HG02981 (cell line): ENCODE measurements around the gene ARFRP1.
"Not testable (repeated sequence)": the region's sequence is repeated elsewhere in the genome, so short reads cannot be mapped to it uniquely, and the experiment has no call there.

Source experiments
- ATAC-seq: cut with Tn5 transposase; IDR thresholded peaks from one replicate; pipeline ENCODE4 v1.9.1; 2021; ENCODE audit warnings: mild to moderate bottlenecking, moderate library complexity; ENCODE audit not compliant: unreplicated experiment

Gene ARFRP1

DNA sequence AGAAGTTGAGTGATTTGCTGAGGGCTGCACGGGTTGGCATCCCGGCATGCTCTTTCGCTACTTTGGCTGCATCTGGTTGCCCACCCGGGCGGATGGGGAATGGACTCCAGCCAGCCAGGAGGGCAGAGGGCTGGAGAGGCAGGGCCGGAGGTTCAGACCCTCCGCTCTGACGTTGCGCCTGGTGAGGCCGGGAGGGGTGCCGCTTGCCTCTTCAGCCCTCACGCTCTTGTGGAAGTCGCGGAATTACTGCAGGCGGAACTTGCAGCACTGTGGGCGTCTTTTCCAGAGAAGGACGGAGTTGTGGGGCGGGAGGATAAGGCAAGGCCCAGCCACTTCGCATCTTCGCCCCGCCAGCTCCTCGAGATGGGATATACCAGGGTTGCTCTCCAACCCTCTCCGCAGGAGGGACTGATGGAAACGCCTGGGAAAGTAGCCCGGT, 49.0 kb downstream of the ARFRP1 start:
- ATAC-seq = peak; percentile 20

DNA sequence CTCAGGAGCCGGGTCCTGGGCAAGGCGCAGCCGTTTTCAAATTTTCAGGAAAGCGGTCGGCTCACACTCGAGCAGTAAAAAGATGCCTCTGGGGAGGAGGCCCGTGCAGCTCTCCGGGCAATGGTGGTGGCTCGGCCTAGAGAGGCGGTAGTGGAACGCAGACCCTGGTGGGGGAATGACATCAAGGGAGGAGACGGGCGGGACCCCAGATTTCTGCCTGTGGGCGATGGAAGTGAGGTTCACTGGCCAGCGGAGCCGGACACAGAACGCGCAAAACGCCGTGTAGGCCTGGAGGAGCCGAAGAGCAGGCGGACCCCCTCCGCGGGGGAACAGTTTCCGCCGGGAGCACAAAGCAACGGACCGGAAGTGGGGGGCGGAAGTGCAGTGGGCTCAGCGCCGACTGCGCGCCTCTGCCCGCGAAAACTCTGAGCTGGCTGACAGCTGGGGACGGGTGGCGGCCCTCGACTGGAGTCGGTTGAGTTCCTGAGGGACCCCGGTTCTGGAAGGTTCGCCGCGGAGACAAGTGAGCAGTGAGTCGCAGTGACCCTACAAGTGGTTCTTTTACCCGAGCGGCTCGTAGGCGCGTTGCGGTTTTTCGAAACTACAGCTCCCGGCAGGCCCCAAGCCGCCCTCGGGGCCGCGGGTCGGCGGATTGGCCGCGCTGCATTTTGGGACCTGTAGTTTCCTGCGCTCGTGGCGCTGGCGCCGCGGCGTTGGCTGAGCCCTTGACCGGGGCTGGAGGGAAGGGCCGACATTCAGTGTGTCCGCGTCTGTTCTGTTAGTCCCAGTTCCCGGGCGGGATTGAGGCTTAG, 49.6 kb downstream of the ARFRP1 start, which contains the start of gene RTEL1:
TSS of gene RTEL1 (plus strand) at position 376 of the 812 bp plus-strand sequence. CDS start 1,091 bp downstream, outside the sequence.
- peak; percentile 81 for ATAC-seq

DNA sequence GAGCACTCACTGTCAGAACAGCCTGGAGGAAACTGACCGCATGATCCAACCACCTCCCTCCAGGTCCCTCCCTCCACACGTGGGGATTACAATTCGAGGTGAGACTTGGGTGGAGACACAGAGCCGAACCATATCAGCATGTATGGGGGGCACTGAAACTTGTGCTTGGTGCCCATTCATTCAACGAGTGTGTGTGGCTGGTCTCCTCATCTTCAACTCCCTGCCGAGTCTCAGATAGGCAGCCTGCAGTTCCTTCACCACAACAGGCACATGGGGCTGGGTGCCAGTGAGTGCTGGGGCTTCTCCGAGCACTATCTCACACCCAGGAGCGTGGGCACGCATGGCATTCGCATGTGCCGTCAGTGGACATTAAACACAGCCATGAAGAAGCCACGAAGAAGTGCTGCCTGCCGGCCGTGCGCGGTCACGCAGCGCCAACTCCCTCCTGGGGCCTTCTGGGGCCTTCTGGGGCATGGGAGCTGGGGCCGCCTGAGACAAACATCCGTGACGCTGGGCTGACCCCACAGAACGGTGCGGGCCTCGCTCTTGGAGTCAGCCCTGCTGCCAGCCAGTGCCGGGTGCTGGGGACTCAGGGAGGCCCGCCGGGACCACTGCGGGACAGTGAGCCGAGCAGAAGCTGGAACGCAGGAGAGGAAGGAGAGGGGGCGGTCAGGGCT, 50.4 kb downstream of the ARFRP1 start:
- peak; percentile 2 for ATAC-seq

DNA sequence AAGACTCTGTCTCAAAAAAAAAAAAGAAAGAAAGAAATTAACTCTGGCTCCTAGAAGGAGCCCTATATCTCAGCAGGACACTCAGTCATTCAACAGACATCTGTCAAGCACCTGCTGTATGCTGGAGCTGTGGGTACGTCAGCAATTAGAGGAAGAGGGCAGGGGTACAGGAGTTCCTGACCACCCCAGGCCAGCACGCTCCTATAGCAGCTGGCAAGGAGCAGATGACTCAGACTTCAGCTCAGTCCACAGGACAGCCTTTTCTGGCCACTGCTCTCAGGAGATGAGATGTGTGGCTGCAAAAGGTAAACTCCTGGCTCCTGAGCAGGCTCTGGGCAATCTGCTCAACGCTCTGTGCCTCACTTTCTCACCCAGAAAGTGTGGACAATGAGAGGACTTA, 51.3 kb downstream of the ARFRP1 start:
- no peak for ATAC-seq

DNA sequence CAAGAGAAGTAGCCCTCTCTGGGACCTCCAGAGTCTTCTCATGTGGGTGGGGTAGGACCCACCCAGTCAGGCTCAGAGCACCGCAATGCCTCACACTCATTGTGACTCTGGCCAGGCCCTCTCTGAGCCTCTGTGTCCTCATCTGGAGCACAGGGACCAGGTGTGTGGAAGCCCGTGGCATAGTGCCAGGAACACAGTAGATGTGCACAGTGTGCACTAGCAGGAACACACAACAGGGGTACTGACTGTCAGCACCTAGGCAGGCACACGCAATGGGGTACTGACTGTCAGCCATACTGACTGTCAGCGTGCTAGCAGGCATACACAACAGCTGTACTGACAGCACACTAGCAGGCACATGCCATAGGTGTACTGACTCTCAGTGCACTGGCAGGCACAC, 52.5 kb downstream of the ARFRP1 start:
- no peak for ATAC-seq

DNA sequence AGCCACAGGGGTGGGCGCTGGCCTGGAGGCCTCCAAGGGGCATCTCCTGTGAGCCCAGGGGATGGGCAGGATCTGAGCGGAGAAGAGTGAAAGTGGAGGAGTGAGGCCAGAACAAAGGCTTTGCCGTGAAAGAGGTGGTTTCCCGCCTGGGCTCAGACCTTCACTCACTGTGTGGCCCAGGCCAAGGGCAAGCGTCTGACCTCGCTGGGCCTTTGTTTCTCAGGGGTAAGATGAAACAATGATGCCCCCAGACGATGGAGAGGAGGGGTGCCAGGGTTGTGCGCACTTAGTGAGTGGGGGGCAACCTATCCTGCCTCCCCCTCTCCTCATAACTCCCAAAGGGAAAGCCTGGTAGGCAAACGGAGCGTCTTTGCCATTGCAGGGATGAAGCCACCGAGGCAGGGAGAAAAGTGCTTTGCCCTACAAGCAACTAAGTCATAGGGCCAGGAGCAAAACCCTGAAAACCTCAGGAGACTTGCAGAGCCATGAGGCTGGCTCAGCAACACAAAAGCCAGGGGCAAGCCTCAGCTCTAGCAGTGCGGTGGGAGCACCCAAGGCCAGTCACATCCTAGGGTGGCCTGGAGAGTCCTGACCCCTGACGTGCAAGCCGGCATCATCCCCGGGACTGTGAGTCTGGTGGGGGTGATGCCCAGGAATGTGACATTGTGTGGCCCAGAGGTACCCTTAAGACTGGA, 53.7 kb downstream of the ARFRP1 start:
- ATAC-seq = no peak

DNA sequence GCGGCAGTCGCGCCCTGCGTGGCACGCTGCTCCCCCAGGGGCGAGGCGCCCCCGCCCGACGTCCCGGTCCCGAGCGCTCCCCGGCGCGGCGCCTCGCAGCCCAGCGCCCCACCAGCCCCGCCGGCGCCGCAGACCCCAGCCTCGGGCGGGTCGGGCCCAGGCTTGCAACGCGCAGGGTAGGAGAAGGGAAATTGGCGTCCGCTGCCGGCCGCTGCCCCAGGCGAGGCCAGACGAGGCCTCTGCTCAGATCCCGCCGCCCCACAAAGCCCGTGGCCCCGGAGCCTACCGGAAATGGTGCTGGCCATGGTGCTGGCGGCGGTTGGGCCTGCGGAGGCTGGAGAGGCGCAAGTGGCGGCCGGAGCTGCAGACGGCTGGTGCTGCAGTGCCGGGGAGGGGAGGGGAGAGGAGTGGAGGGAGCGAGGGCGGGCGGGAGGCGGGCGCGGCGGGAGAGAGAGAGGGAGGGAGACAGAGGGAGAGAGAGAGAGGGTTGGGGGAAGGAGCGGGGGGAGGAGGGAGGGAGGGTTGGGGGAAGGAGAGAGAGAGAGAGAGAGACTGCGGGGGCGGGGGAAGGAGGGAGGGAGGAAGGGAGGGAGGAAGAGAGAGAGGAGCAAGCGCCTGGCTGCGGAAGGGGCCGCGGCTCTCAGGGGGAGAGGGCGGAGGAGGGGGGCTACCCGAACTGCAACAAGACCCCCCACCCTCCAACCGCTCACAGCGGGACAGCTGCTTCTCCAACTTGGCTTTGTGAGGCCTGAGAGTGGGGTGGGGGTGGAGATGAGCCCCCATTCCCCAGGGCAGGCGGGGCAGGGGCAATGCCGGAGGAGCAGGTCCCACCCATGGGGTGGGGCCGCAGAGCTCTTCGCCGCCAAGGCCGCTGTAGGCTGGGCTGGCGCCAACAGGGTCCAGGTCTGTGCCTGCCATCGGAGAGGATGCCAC, 54.5 kb downstream of the ARFRP1 start, which contains the start of gene STMN3:
TSS of gene STMN3 (minus strand) at position 384 of the 933 bp plus-strand sequence. CDS start at position 305, 79 bp downstream.
- no peak for ATAC-seq

DNA sequence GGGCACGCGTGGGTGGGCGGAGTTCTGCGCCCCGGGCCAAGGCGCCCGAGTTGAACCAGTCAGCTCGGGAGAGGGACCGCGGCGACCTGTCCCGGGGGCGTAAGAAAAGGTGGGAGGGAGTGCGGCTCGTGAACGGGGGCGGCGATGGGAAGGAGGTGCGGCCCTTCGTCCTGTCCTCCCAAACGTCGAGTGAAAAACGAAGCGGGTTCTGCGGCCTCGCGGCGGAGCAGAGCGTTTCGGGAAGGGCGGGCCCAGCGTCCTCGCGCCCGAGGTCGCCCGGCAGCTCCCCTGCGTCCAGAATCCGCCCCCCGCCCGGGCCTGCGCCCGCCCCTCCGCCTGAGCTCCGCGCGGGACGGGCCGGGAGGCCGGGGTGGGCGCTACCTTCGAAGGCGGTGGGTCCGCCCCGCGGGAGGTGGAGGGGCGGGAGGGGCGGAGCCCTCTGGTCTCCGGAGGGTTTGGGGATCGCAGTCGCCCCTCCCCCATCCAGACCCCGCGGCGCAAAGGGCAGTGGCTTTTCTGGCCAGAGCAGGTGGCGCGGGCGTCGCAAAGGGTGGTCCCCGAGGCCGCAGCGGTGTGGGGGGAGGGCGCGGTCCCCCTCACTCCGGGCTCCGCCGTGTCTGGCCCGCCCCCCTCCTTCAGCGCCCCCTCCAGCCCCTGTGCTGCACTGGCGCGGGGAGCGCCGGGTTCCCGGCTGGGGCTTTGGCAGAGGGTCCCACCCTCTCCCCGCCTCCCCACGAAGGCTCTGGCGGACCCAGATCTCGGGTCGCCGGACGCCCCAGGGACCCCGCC, 55.4 kb downstream of the ARFRP1 start:
- no peak for ATAC-seq

DNA sequence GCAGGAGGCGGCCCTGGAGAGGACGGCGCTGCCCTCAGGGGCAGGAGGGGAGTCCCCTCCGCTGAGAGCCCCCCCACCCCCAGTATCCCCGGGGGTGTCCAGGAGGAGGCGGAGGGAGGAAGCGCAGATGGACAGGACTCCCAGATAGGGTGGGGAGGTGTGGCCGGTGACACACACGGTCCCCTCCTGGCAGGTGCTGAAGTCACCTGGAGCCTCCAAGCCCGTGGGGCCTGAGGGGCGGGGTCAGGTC, 55.9 kb downstream of the ARFRP1 start:
- ATAC-seq = no peak

DNA sequence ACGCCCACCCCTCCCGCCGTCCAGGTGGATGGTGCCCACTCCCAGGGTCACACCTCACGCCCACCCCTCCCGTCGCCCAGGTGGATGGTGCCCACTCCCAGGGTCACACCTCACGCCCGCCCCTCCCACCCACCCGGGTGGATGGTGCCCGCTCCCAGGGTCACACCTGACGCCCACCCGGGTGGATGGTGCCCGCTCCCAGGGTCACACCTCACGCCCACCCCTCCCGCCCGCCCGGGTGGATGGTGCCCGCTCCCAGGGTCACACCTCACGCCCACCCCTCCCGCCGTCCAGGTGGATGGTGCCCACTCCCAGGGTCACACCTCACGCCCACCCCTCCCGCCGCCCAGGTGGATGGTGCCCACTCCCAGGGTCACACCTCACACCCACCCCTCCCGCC, 57.3 kb downstream of the ARFRP1 start:
- not testable (repeated sequence) for ATAC-seq

DNA sequence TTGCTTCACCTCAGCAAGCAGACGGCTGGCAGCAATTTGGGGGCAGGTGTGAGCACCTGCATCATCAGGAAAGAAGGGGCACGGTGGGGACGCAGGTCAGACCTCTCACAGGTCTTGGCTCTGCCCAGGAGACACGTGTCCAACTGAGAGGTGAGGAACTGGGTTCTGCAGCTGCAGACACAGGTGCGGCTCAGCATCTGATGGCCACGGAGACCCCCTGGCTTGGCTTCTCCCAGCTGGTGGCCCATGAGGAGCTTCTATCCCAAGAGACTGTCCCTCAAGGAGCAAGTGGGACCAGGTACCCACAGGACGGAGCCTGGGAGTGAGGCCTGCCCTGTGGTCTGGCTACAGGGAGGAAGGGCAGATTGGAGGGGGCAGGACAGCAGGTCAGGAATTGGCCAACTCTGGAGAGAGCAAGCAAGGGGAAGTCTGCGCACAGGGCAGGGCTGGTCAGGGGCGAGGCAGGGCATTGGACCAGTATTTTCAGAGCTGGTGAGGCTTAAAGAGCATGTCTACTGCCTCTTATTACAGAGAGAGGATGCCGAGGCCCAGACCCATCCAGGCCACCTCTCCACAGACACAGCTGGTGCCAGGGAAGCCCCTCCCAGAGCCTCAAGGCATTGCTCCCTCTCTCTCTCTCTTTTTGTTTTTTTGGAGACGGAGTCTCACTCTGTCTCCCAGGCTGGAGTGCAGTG, 58.7 kb downstream of the ARFRP1 start:
- ATAC-seq = no peak
